ENCODE results near the gene SCAMP3. TPM values are rescaled to one million over a fixed set of nuclear protein-coding genes. Genes with fewer than 3 reads are reported as not detected.
A peak's percentile ranks its signal among the peaks of the same experiment; 100 is the strongest.

SCAMP3 gene
- total RNA-seq, 1 experiment from 2014 or later = 80.6 TPM

GRCh38 chr1:155307247-155307740, 45.1 kb upstream of the SCAMP3 start:
- Mint-ChIP-seq H3K27me3 (ENCODE audit: insufficient read depth, unreplicated experiment) (no peaks in the 10 kb centered on the region), H3K4me3 (ENCODE audit: unreplicated experiment) (peak overlapping the region; percentile 100), H3K4me1 (ENCODE audit: insufficient read depth, unreplicated experiment) (peaks cover 6% of the 10 kb centered on the region), H3K9me3 (ENCODE audit: unreplicated experiment) (no peaks in the 10 kb centered on the region), H3K36me3 (ENCODE audit: insufficient read depth, unreplicated experiment) (peaks cover 34% of the 10 kb centered on the region), H3K27ac (ENCODE audit: low read depth, unreplicated experiment) (no peak overlapping the region)
- no TSS peak for BruUV-seq (replicated peaks)
- ChIA-PET POLR2A (interaction anchor here (1.3 to 7.9 kb wide), 10 partner anchors 14 to 256 kb away, joined by 3 to 103 read pairs (median 9); partner anchors contain the start of genes ASH1L, CLK2, HCN3 and RUSC1), CTCF (interaction anchor here (0.6 to 3.5 kb wide), 10 partner anchors 10 to 338 kb away, joined by 3 to 26 read pairs (median 6); no protein-coding TSS in a partner anchor)
- peak; percentile 58 for DNase-seq (ENCODE audit: unreplicated experiment)
- intact Hi-C loops (cut with micrococcal nuclease) = no loop called here
- peak; percentile 21 for TF ChIP-seq CTCF (IDR thresholded peaks at IDR 0.05; ENCODE audit: unreplicated experiment)

GRCh38 chr1:155305881-155306391, 43.8 kb upstream of the SCAMP3 start:
- H3K4me1 Mint-ChIP-seq (ENCODE audit: insufficient read depth, unreplicated experiment) = peaks cover 6% of the 10 kb centered on the region
- H3K27me3 Mint-ChIP-seq (ENCODE audit: insufficient read depth, unreplicated experiment) = no peaks in the 10 kb centered on the region
- H3K9me3 Mint-ChIP-seq (ENCODE audit: unreplicated experiment) = no peaks in the 10 kb centered on the region
- intact Hi-C loops (cut with micrococcal nuclease) = no loop called here
- no peak overlapping the region for H3K27ac Mint-ChIP-seq (ENCODE audit: low read depth, unreplicated experiment)
- BruUV-seq (replicated peaks) = no TSS peak
- TF ChIP-seq CTCF (IDR thresholded peaks at IDR 0.05; ENCODE audit: unreplicated experiment) = no peak
- ChIA-PET CTCF (interaction anchor here (2.3 to 3.5 kb wide), 3 partner anchors 16 to 56 kb away, joined by 7 to 26 read pairs (median 12); no protein-coding TSS in a partner anchor), POLR2A (interaction anchor here (0.7 to 1.7 kb wide), 4 partner anchors 16 to 811 kb away, joined by 3 to 5 read pairs (median 3); partner anchors contain the start of gene SCAMP3)
- no peak overlapping the region for H3K4me3 Mint-ChIP-seq (ENCODE audit: unreplicated experiment)
- H3K36me3 Mint-ChIP-seq (ENCODE audit: insufficient read depth, unreplicated experiment) = peaks cover 21% of the 10 kb centered on the region
- no peak for DNase-seq (ENCODE audit: unreplicated experiment)

GRCh38 chr1:155304558-155305063, 42.5 kb upstream of the SCAMP3 start:
- CTCF ChIA-PET = interaction anchor here (2.3 to 2.5 kb wide), 2 partner anchors 17 to 26 kb away, joined by 7 to 12 read pairs; no protein-coding TSS in a partner anchor
- BruUV-seq (replicated peaks) = no TSS peak
- H3K9me3 Mint-ChIP-seq (ENCODE audit: unreplicated experiment) = no peaks in the 10 kb centered on the region
- H3K36me3 Mint-ChIP-seq (ENCODE audit: insufficient read depth, unreplicated experiment) = peaks cover 9% of the 10 kb centered on the region
- H3K4me3 Mint-ChIP-seq (ENCODE audit: unreplicated experiment) = no peak overlapping the region
- no peaks in the 10 kb centered on the region for H3K4me1 Mint-ChIP-seq (ENCODE audit: insufficient read depth, unreplicated experiment)
- POLR2A ChIA-PET = interaction anchor here (0.6 to 1.7 kb wide), 2 partner anchors 54 to 1108 kb away, joined by 3 to 5 read pairs; no protein-coding TSS in a partner anchor
- no peak overlapping the region for H3K27ac Mint-ChIP-seq (ENCODE audit: low read depth, unreplicated experiment)
- H3K27me3 Mint-ChIP-seq (ENCODE audit: insufficient read depth, unreplicated experiment) = no peaks in the 10 kb centered on the region
- DNase-seq (ENCODE audit: unreplicated experiment) = no peak
- intact Hi-C loops (cut with micrococcal nuclease) = no loop called here
- no peak for TF ChIP-seq CTCF (IDR thresholded peaks at IDR 0.05; ENCODE audit: unreplicated experiment)

GRCh38 chr1:155301342-155301841, 39.2 kb upstream of the SCAMP3 start, which contains the start of gene PKLR:
Gene PKLR, minus strand, starts transcription at chr1:155301438. Its CDS starts 43 bp downstream, at chr1:155301395.
- BruUV-seq (replicated peaks) = no TSS peak
- ChIA-PET POLR2A (interaction anchor here (0.8 kb wide), 1 partner anchor 76 kb away, joined by 3 read pairs; no protein-coding TSS in a partner anchor), CTCF (interaction anchor here (1.4 kb wide), 1 partner anchor 50 kb away, joined by 5 read pairs; no protein-coding TSS in a partner anchor)
- Mint-ChIP-seq H3K27ac (ENCODE audit: low read depth, unreplicated experiment) (no peak within 1 kb of the TSS), H3K36me3 (ENCODE audit: insufficient read depth, unreplicated experiment) (no peaks in the 10 kb centered on the region), H3K27me3 (ENCODE audit: insufficient read depth, unreplicated experiment) (peaks cover 11% of the 10 kb centered on the region), H3K4me1 (ENCODE audit: insufficient read depth, unreplicated experiment) (no peaks in the 10 kb centered on the region), H3K4me3 (ENCODE audit: unreplicated experiment) (no peak within 1 kb of the TSS), H3K9me3 (ENCODE audit: unreplicated experiment) (no peaks in the 10 kb centered on the region)
- TF ChIP-seq CTCF (IDR thresholded peaks at IDR 0.05; ENCODE audit: unreplicated experiment) = no peak
- intact Hi-C loops (cut with micrococcal nuclease) = no loop called here
- no peak for DNase-seq (ENCODE audit: unreplicated experiment)
